Erythroblast (primary cell): ENCODE data around the gene GLRX5.

ENCODE experiments used
- GATA1 ChIP-seq: IDR thresholded peaks from 2 replicates; pipeline ENCODE4 v1.6.1; 2011; ENCODE audit warnings: low read depth, mild to moderate bottlenecking, control low read depth, low read length, moderate library complexity
- POLR2A ChIP-seq: IDR thresholded peaks from 2 replicates; pipeline ENCODE4 v1.6.1; 2011; ENCODE audit warnings: mild to moderate bottlenecking, low read length

GRCh38 chr14:95496111-95496681 is 38.7 kb upstream of the GLRX5 start:
- TF ChIP-seq POLR2A, result no peak
- TF ChIP-seq GATA1, result no peak
